GM23248 (cell line): ENCODE results near the gene IBA57.

Experiments
- EZH2 ChIP-seq: fragments of 200-600 bp; sonication (generic); IDR thresholded peaks from 2 replicates; pipeline ENCODE4 v1.6.1; 2018; ENCODE audit warnings: antibody characterized with exemption, mild to moderate bottlenecking; ENCODE audit not compliant: insufficient read depth, poor library complexity, severe bottlenecking
- EZH2phosphoT487 ChIP-seq: fragments of 200-600 bp; sonication (generic); IDR thresholded peaks from 2 replicates; pipeline ENCODE4 v1.6.1; 2018; ENCODE audit warnings: antibody characterized with exemption, moderate library complexity, mild to moderate bottlenecking, low read depth; ENCODE audit not compliant: insufficient read depth

GRCh38 chr1:228165372-228166169, at the start of gene IBA57:
- TF ChIP-seq EZH2phosphoT487, result no peak
- TF ChIP-seq EZH2, result no peak
